Measurements from ENCODE around the gene RIMBP2.

GRCh38 chr12:130444986-130445385 is 271.1 kb downstream of the RIMBP2 start:
- TF ChIP-seq EZH2phosphoT487 (IDR thresholded peaks at IDR 0.05; ENCODE audit: insufficient read depth, low read depth) (no peak), EZH2 (IDR thresholded peaks at IDR 0.05; ENCODE audit: insufficient read depth, poor library complexity, severe bottlenecking) (no peak)
